GM12878 (cell line): ENCODE data around the gene DCLK2. TPM values are rescaled to one million over a fixed set of nuclear protein-coding genes. Genes with fewer than 3 reads are reported as not detected.

Source experiments
- ATAC-seq: fragments of 200-7000 bp; cut with Tn5 transposase; 3 replicates; pipeline ENCODE4 v1.9.1; 2020; ENCODE audit warnings: mild to moderate bottlenecking, moderate library complexity
- BruUV-seq: library from RNA; stranded (reverse); fragments of 400-500 nt; replicated peaks from 2 replicates; lab custom pipeline; 2021; lab: Mats Ljungman, UMichigan
- CTCF ChIA-PET: fragments of 300-600 bp; sonication (Branson Sonifier 250); formaldehyde crosslinking; extraction: SDS; loops from one replicate; lab custom pipeline; 2021; ENCODE audit warnings: inconsistent platforms; lab: Yijun Ruan, JAX
- POLR2A ChIA-PET: fragments of 350-600 bp; formaldehyde crosslinking; extraction: SDS; loops from one replicate; lab custom pipeline; 2021; ENCODE audit warnings: inconsistent platforms; lab: Charles Lee
- RAD21 ChIA-PET: fragments of 300-600 bp; sonication (Branson Sonifier 250); formaldehyde crosslinking; loops from one replicate; lab custom pipeline; 2023; ENCODE audit warnings: antibody characterized with exemption; ENCODE audit not compliant: unreplicated experiment; lab: Charles Lee
- SMC1A ChIA-PET: fragments of 300-600 bp; sonication (Branson Sonifier 250); formaldehyde crosslinking; loops from one replicate; lab custom pipeline; 2023; ENCODE audit not compliant: unreplicated experiment, uncharacterized antibody; lab: Charles Lee
- DNase-seq: peaks from one replicate; pipeline ENCODE4 v3.0.0-alpha.2; 2011; ENCODE audit warnings: low read depth, low spot score
- FAIRE-seq: peaks from 3 replicates; lab custom pipeline; 2011; peaks lifted over from hg19 to GRCh38; lab: Jason Lieb, UNC
- H2AFZ ChIP-seq: 2 replicates; pipeline ENCODE4 v1.6.0; 2011; ENCODE audit warnings: low read depth, low read length, control low read depth; ENCODE audit not compliant: control insufficient read depth
- H3K27ac ChIP-seq: 2 replicates; pipeline ENCODE4 v1.5.1; 2011; ENCODE audit warnings: control low read depth; ENCODE audit not compliant: control insufficient read depth, insufficient read depth
- H3K27me3 ChIP-seq, 2 experiments: replicated peaks in 1 of 2; 2 replicates each; pipeline versions ENCODE4 v1.6.0 to v1.6.1; 2011; ENCODE audit warnings: low read length in 1 of 2; ENCODE audit not compliant: control insufficient read depth in 2 of 2, insufficient read depth in 2 of 2
- H3K36me3 ChIP-seq, 2 experiments: 2 replicates each; pipeline ENCODE4 v1.5.1; 2011; ENCODE audit warnings: low read length in 1 of 2; ENCODE audit not compliant: control insufficient read depth in 2 of 2, insufficient read depth in 2 of 2
- H3K4me1 ChIP-seq: 2 replicates; pipeline ENCODE4 v1.6.1; 2011; ENCODE audit warnings: mild to moderate bottlenecking, low read length, moderate library complexity, mixed read lengths; ENCODE audit not compliant: control insufficient read depth, insufficient read depth
- H3K4me2 ChIP-seq: 2 replicates; pipeline ENCODE4 v1.6.0; 2011; ENCODE audit warnings: control low read depth; ENCODE audit not compliant: control insufficient read depth, insufficient read depth
- H3K4me3 ChIP-seq: fragments of 200-600 bp; sonication (generic); 2 replicates; pipeline ENCODE4 v1.5.1; 2016
- H3K79me2 ChIP-seq: 2 replicates; pipeline ENCODE4 v1.6.0; 2011; ENCODE audit warnings: low read length; ENCODE audit not compliant: control insufficient read depth, insufficient read depth
- H3K9ac ChIP-seq: 2 replicates; pipeline ENCODE4 v1.8.0; 2011; ENCODE audit warnings: low read length, control low read depth, mixed read lengths; ENCODE audit not compliant: control insufficient read depth, insufficient read depth
- H3K9me3 ChIP-seq: replicated peaks from 3 replicates; pipeline ENCODE4 v1.5.1; 2011; ENCODE audit warnings: mild to moderate bottlenecking, low read length; ENCODE audit not compliant: control insufficient read depth, insufficient read depth
- H4K20me1 ChIP-seq: 2 replicates; pipeline ENCODE4 v1.6.0; 2011; ENCODE audit not compliant: control insufficient read depth, insufficient read depth
- CTCF ChIP-seq, 3 experiments: IDR thresholded peaks in 2 of 3; conservative IDR thresholded peaks in 1 of 3; 2 replicates each; pipeline ENCODE4 v1.5.1; 2011; ENCODE audit warnings: low read depth in 3 of 3, low read length in 3 of 3, mild to moderate bottlenecking in 3 of 3, control low read depth in 2 of 3, moderate library complexity in 2 of 3, inconsistent platforms in 1 of 3, mixed read lengths in 1 of 3; ENCODE audit not compliant: control insufficient read depth in 2 of 3, insufficient read depth in 1 of 3; ENCODE audit errors: extremely low read depth in 1 of 3
- NKRF ChIP-seq: fragments of 450-650 bp; conservative IDR thresholded peaks from 2 replicates; pipeline ENCODE4 v1.6.1; 2017; ENCODE audit warnings: mild to moderate bottlenecking, moderate library complexity
- RFX5 ChIP-seq: IDR thresholded peaks from 2 replicates; pipeline ENCODE4 v1.6.1; 2011; ENCODE audit warnings: low read depth, low read length, improper control_type of control experiment
- TBL1XR1 ChIP-seq: IDR thresholded peaks from 2 replicates; pipeline ENCODE4 v1.6.1; 2012; ENCODE audit warnings: low read depth, low read length, improper control_type of control experiment
- WGBS: methylation state at CpG from one replicate; pipeline ENCODE4 v1.1.6; 2016; ENCODE audit warnings: low lambda C conversion rate; ENCODE audit not compliant: insufficient replicate concordance, insufficient coverage; ENCODE audit errors: missing lambda C conversion rate; 5-methylcytosine and 5-hydroxymethylcytosine counted together
- in situ Hi-C: fragments of 300-500 bp; cut with MboI; formaldehyde crosslinking; loops from 9 replicates; pipeline ENCODE4 v1.14.3; 2018; ENCODE audit warnings: mixed read lengths
- intact Hi-C: fragments of 100-400 bp; cut with micrococcal nuclease; formaldehyde crosslinking; loops from one replicate; pipeline ENCODE4 v1.14.2; 2022; ENCODE audit not compliant: unreplicated experiment
- polyA plus RNA-seq, 11 experiments: library from polyadenylated mRNA; depleted of rRNA in 4 of 11; unstranded in 6 of 11; stranded (reverse) in 5 of 11; fragments of >200 nt; fragmentation: Nextera tagmentation in 4 of 11; fragmentation: Illumina TruSeq in 1 of 11; extraction: Ambion mirVana in 4 of 11; extraction: Trizol in 1 of 11; gene quantifications; 1 replicate in 1 of 11; 2 replicates in 10 of 11; pipeline versions ENCODE4 v1.2.1 to v1.2.3, GENCODE V29; 2011 to 2016; ENCODE audit warnings: inconsistent platforms in 2 of 11, missing spikeins in 2 of 11, low read depth in 1 of 11
- total RNA-seq, 4 experiments: library from RNA; depleted of rRNA in 3 of 4; stranded (reverse); fragments of >200 nt in 3 of 4; fragmentation: Illumina TruSeq in 1 of 4; extraction: Trizol in 1 of 4; gene quantifications; 2 replicates each; pipeline versions ENCODE4 v1.2.1 to v1.2.3, GENCODE V29; 2013 to 2021

The DCLK2 gene
- total and polyA plus RNA-seq, 10 of the 15 experiments (the other 5 are each of a cell fraction or from before 2014, with no cell fraction given): not detected

- TF ChIP-seq RFX5 (no peak), CTCF (IDR thresholded peaks at IDR 0.05 in 2 of 3, conservative IDR thresholded peaks at IDR 0.05 in 1 of 3; ENCODE audit: control insufficient read depth in 2 of 3, extremely low read depth in 1 of 3, insufficient read depth in 1 of 3, low read depth in 3 of 3, low read length in 3 of 3) (no peak), TBL1XR1 (no peak), NKRF (no peak)
- ChIA-PET RAD21 (no interaction called here), POLR2A (no interaction called here), CTCF (no interaction called here), SMC1A (no interaction called here)
- ATAC-seq: no peak
- Histone ChIP-seq H3K4me2 (no peak overlapping the region), H3K27ac (no peak overlapping the region), H3K4me1 (no peaks in the 10 kb centered on the region), H3K9me3 (no peaks in the 10 kb centered on the region), H4K20me1 (no peaks in the 10 kb centered on the region), H3K9ac (no peak overlapping the region), H3K79me2 (no peaks in the 10 kb centered on the region), H3K27me3 (no peaks in the 10 kb centered on the region; a peak in 1 of 4 replicates), H3K4me3 (no peak overlapping the region), H2AFZ (no peak overlapping the region), H3K36me3 (no peaks in the 10 kb centered on the region)
- in situ Hi-C loops (no loop called here), intact Hi-C loops (no loop called here)
- FAIRE-seq: no peak
- 47% methylated on average over 4 of the region's 4 CpGs for WGBS
- BruUV-seq: no TSS peak
- DNase-seq: no peak
These were observed 7.6 kb upstream of the DCLK2 start for GRCh38 chr4:150070464-150071170.
